SK-N-SH treated with all-trans-retinoic acid at 6 μM for 48 hours (cell line): ENCODE measurements around the gene NMUR1.
"Not testable (repeated sequence)": the region's sequence is repeated elsewhere in the genome, so short reads cannot be mapped to it uniquely, and the experiment has no call there.

Experiments used
- ATAC-seq: fragments of 200-7000 bp; cut with Tn5 transposase; 3 replicates; pipeline ENCODE4 v1.9.1; 2020; ENCODE audit warnings: mild to moderate bottlenecking, moderate library complexity
- ARNTL ChIP-seq: fragments of 450-650 bp; formaldehyde crosslinking; IDR thresholded peaks from 2 replicates; pipeline ENCODE4 v1.5.0; 2020; ENCODE audit warnings: low read depth, mild to moderate bottlenecking, moderate library complexity, borderline replicate concordance
- BACH2 ChIP-seq: fragments of 250-450 bp; sonication (Bioruptor Pico); IDR thresholded peaks from 2 replicates; pipeline ENCODE4 v1.9.0; 2021; ENCODE audit warnings: mild to moderate bottlenecking, borderline replicate concordance
- CREB5 ChIP-seq: fragments of 250-450 bp; sonication (Bioruptor Pico); IDR thresholded peaks from 2 replicates; pipeline ENCODE4 v1.5.1; 2020; ENCODE audit warnings: low read depth, mild to moderate bottlenecking, moderate library complexity
- CSDC2 ChIP-seq: fragments of 250-450 bp; sonication (Bioruptor Pico); IDR thresholded peaks from 2 replicates; pipeline ENCODE4 v1.5.0; 2020; ENCODE audit warnings: mild to moderate bottlenecking, moderate library complexity
- CSRNP3 ChIP-seq: fragments of 250-450 bp; sonication (Bioruptor Pico); IDR thresholded peaks from 2 replicates; pipeline ENCODE4 v1.5.1; 2021; ENCODE audit warnings: mild to moderate bottlenecking, moderate library complexity
- ESRRG ChIP-seq: fragments of 250-450 bp; sonication (Bioruptor Pico); IDR thresholded peaks from 2 replicates; pipeline ENCODE4 v1.6.1; 2021; ENCODE audit warnings: mild to moderate bottlenecking
- ISL1 ChIP-seq: fragments of 250-450 bp; sonication (Bioruptor Pico); IDR thresholded peaks from 2 replicates; pipeline ENCODE4 v2.1.2; 2022; ENCODE audit warnings: mild to moderate bottlenecking, moderate library complexity
- OSR1 ChIP-seq: fragments of 250-450 bp; sonication (Bioruptor Pico); IDR thresholded peaks from 2 replicates; pipeline ENCODE4 v1.8.0; 2022; ENCODE audit warnings: moderate library complexity, mild to moderate bottlenecking, inconsistent platforms
- PATZ1 ChIP-seq: fragments of 250-450 bp; sonication (Bioruptor Pico); IDR thresholded peaks from 2 replicates; pipeline ENCODE4 v1.8.0; 2020; ENCODE audit warnings: mild to moderate bottlenecking, moderate library complexity, borderline replicate concordance
- POU6F1 ChIP-seq: fragments of 250-450 bp; sonication (Bioruptor Pico); IDR thresholded peaks from 2 replicates; pipeline ENCODE4 v1.8.0; 2021; ENCODE audit warnings: low read depth, mild to moderate bottlenecking, moderate library complexity, borderline replicate concordance
- PPARA ChIP-seq: fragments of 250-450 bp; sonication (Bioruptor Pico); IDR thresholded peaks from 2 replicates; pipeline ENCODE4 v1.5.0; 2020; ENCODE audit warnings: mild to moderate bottlenecking, borderline replicate concordance
- RARB ChIP-seq: fragments of 250-450 bp; sonication (Bioruptor Pico); IDR thresholded peaks from 2 replicates; pipeline ENCODE4 v1.8.0; 2021; ENCODE audit warnings: mild to moderate bottlenecking, moderate library complexity
- SNAI2 ChIP-seq: fragments of 250-450 bp; sonication (Bioruptor Pico); IDR thresholded peaks from 2 replicates; pipeline ENCODE4 v1.5.0; 2020; ENCODE audit warnings: mild to moderate bottlenecking, moderate library complexity
- TOX ChIP-seq: fragments of 250-450 bp; sonication (Bioruptor Pico); IDR thresholded peaks from 2 replicates; pipeline ENCODE4 v1.8.0; 2021; ENCODE audit warnings: mild to moderate bottlenecking, moderate library complexity, borderline replicate concordance
- TSHZ2 ChIP-seq: fragments of 250-450 bp; sonication (Bioruptor Pico); IDR thresholded peaks from 2 replicates; pipeline ENCODE4 v1.5.0; 2020; ENCODE audit warnings: mild to moderate bottlenecking, moderate library complexity
- ZC3H10 ChIP-seq: fragments of 250-450 bp; sonication (Bioruptor Pico); IDR thresholded peaks from 2 replicates; pipeline ENCODE4 v1.5.1; 2021; ENCODE audit warnings: mild to moderate bottlenecking, moderate library complexity
- ZFP30 ChIP-seq: fragments of 450-650 bp; formaldehyde crosslinking; IDR thresholded peaks from 2 replicates; pipeline ENCODE4 v1.5.0; 2022; ENCODE audit warnings: mild to moderate bottlenecking, moderate library complexity
- ZNF565 ChIP-seq: fragments of 450-650 bp; formaldehyde crosslinking; conservative IDR thresholded peaks from 2 replicates; pipeline ENCODE4 v1.5.0; 2020; ENCODE audit warnings: low read depth, mild to moderate bottlenecking, moderate library complexity
- ZNF70 ChIP-seq: fragments of 450-650 bp; formaldehyde crosslinking; IDR thresholded peaks from 2 replicates; pipeline ENCODE4 v1.5.0; 2020; ENCODE audit warnings: mild to moderate bottlenecking, moderate library complexity

Gene NMUR1

GRCh38 chr2:231573698-231574421, 43.6 kb upstream of the NMUR1 start (continued):
- TF ChIP-seq ARNTL (CRISPR knock-in tag) (no peak), ZFP30 (CRISPR knock-in tag) (no peak)

- no peak for TF ChIP-seq TOX (CRISPR knock-in tag)
- no peak for TF ChIP-seq ZC3H10 (CRISPR knock-in tag)
- no peak for TF ChIP-seq CSDC2
- TF ChIP-seq SNAI2 (CRISPR knock-in tag): no peak
- TF ChIP-seq ZNF70 (CRISPR knock-in tag): no peak
- no peak for TF ChIP-seq BACH2 (CRISPR knock-in tag)
- TF ChIP-seq ZFP30 (CRISPR knock-in tag): no peak
- TF ChIP-seq PPARA (CRISPR knock-in tag): no peak
- TF ChIP-seq PATZ1 (CRISPR knock-in tag): no peak
- no peak for TF ChIP-seq ISL1 (CRISPR knock-in tag)
- no peak for TF ChIP-seq OSR1 (CRISPR knock-in tag)
- no peak for TF ChIP-seq CREB5 (CRISPR knock-in tag)
- TF ChIP-seq ESRRG (CRISPR knock-in tag): no peak
- TF ChIP-seq RARB (CRISPR knock-in tag): no peak
- no peak for TF ChIP-seq TSHZ2 (CRISPR knock-in tag)
- no peak for ATAC-seq
Measured at GRCh38 chr2:231573096-231573495, 42.9 kb upstream of the NMUR1 start.

GRCh38 chr2:231571661-231572191, 41.5 kb upstream of the NMUR1 start:
- no peak for TF ChIP-seq OSR1 (CRISPR knock-in tag)
- no peak for TF ChIP-seq ZFP30 (CRISPR knock-in tag)
- no peak for TF ChIP-seq TOX (CRISPR knock-in tag)
- TF ChIP-seq ARNTL (CRISPR knock-in tag): no peak
- no peak for TF ChIP-seq ZC3H10 (CRISPR knock-in tag)
- ATAC-seq: no peak

GRCh38 chr2:231570915-231571314, 40.7 kb upstream of the NMUR1 start:
- ATAC-seq: not testable (repeated sequence)

- TF ChIP-seq ESRRG (CRISPR knock-in tag) (no peak), ZC3H10 (CRISPR knock-in tag) (no peak), ZFP30 (CRISPR knock-in tag) (no peak), TOX (CRISPR knock-in tag) (no peak), ZNF565 (no peak), OSR1 (CRISPR knock-in tag) (no peak), CSRNP3 (CRISPR knock-in tag) (no peak), RARB (CRISPR knock-in tag) (no peak), POU6F1 (CRISPR knock-in tag) (no peak)
- no peak for ATAC-seq
Measured at GRCh38 chr2:231568785-231569435, 38.7 kb upstream of the NMUR1 start.
